C4-2B (cell line): ENCODE measurements around the gene TCP11.

Experiments used
- H3K27ac ChIP-seq: fragments of 450-650 bp; 2 replicates; pipeline ENCODE4 v1.5.1; 2017
- ZFX ChIP-seq: fragments of 450-650 bp; IDR thresholded peaks from 2 replicates; pipeline ENCODE4 v1.6.1; 2017
- TF ChIP-seq, protein P1 (sequence below): fragments of 450-650 bp; conservative IDR thresholded peaks from 2 replicates; pipeline ENCODE4 v1.5.1; 2017; ENCODE audit warnings: mild to moderate bottlenecking

The TCP11 gene

DNA sequence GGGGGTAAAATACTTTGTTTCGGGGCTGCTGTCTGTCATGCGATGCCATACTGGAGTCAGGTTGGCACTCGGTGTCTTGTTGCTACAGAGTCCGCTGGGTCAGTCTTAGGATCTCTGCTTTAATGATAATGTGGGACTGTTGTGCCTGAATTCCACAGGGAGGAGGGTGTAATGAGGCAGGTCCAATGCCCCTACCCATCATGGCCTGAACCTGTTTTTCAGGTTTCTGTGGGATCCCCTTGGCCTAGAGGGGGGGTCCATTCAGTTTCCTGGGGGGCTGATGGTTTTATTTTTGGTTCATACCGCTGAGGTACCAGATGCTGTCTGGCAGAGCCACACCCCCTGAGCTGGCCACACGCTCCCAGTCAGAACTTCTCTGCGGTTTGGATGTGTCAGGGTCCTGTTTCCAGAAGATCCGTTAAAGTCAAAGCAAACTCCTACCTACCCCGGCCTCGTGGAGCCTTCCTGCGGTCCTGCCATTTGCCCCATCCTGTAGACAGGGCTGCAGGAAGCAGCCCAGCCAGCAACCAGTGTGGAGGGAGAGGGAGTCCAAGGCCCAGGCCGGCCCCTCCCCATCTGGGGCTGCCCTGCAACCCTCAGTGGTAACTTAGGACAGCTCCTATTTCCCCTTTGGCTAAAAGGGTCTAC lies 69.7 kb downstream of the TCP11 start:
- H3K27ac ChIP-seq: no peak overlapping the region
- no peak for TF ChIP-seq ZFX
- TF ChIP-seq, protein P1, sequence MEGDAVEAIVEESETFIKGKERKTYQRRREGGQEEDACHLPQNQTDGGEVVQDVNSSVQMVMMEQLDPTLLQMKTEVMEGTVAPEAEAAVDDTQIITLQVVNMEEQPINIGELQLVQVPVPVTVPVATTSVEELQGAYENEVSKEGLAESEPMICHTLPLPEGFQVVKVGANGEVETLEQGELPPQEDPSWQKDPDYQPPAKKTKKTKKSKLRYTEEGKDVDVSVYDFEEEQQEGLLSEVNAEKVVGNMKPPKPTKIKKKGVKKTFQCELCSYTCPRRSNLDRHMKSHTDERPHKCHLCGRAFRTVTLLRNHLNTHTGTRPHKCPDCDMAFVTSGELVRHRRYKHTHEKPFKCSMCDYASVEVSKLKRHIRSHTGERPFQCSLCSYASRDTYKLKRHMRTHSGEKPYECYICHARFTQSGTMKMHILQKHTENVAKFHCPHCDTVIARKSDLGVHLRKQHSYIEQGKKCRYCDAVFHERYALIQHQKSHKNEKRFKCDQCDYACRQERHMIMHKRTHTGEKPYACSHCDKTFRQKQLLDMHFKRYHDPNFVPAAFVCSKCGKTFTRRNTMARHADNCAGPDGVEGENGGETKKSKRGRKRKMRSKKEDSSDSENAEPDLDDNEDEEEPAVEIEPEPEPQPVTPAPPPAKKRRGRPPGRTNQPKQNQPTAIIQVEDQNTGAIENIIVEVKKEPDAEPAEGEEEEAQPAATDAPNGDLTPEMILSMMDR: no peak

DNA sequence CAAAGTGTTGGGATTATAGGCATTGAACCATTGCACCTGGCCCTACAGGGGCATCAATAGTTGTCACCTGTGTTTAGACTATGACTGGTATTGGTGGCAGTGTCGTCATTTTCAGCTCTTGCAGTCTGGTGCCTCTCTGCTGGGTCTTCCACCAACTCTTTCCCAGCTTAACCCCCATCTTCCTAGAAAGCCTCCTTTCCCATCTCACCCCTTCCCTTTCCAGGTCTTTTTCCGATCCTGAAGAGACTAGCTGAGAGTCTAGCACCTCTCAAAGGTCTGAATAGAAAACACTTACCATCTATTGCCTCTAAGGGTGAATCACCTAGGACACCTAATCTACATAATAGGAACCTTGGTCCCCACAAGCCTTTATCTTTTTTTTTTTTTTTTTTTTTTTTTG lies 71.0 kb downstream of the TCP11 start:
- TF ChIP-seq, protein P1: no peak
- no peak for TF ChIP-seq ZFX

DNA sequence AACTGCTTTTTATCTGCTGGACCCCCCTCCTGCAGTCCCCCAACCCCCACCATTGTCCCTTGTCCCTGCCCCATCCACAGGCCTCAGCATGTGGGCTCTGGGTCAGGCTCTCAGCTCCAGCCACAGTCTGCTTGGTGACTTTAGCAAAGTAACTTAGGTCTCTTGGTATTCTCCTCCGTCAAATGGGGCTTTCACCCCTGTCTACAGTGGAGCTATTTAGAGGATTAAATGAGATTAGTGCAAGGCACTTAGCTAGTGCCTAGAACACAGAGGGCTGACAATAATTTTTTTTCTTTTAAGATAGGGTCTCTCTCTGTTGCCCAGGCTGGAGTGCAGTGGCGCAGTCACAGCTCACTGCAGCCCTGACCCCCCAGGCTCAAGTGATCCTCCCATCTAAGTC lies 71.9 kb downstream of the TCP11 start:
- TF ChIP-seq, protein P1: no peak
- TF ChIP-seq ZFX: no peak
- no peak overlapping the region for H3K27ac ChIP-seq

More for the DNA sequence above, 71.0 kb downstream of the TCP11 start:
- no peak overlapping the region for H3K27ac ChIP-seq

DNA sequence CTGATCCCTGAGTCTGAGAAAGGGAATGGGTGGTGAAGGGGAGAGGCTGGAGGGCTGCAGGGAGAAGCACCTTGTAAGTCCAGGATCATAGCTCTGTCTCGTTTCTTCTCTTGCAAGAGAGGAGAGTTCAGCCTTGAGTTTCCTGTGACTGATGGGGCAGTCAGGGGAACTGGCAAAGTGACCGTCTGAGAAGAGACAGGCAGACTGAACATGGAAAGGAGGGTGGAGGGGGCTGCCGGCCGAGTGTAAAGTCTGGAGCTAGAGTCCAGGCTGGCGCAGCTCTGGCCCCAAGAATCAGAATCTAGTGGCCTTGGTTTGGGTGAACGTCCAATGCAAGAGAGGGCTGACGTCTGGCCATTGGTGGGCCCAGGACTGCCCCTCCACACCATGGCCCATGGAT lies 72.5 kb downstream of the TCP11 start:
- TF ChIP-seq ZFX: no peak
- TF ChIP-seq, protein P1: no peak
- no peak overlapping the region for H3K27ac ChIP-seq

DNA sequence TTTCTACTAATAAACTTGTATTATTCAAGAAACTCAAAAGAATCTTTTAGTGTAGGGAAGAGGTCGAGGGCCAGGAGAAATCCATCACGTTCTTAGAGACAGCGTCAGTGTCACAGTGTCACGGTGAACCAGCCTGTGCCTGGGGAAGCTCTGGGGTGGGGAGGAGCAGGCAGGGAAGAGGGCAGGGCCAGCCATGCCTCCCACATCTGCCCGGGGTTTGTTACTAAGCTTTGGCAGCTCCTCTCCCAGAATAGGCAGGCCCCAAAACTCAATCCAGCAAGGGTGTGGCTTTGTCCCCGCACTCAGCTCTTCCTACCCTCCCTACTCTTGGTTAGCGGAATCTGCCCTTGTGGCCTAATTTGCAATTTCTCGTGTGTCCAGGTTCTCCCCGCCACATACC lies 72.9 kb downstream of the TCP11 start:
- no peak overlapping the region for H3K27ac ChIP-seq
- TF ChIP-seq ZFX: no peak
- TF ChIP-seq, protein P1: no peak
